Measurements from ENCODE around the gene DYNC1I2. TPM values are rescaled to one million over a fixed set of nuclear protein-coding genes. Genes with fewer than 3 reads are reported as not detected.
A peak's percentile ranks its signal among the peaks of the same experiment; 100 is the strongest.

The DYNC1I2 gene
- total RNA-seq (79.9 and 82.4 TPM in 2 replicates), polyA plus RNA-seq (62.2 and 67.5 TPM in 2 replicates)

DNA sequence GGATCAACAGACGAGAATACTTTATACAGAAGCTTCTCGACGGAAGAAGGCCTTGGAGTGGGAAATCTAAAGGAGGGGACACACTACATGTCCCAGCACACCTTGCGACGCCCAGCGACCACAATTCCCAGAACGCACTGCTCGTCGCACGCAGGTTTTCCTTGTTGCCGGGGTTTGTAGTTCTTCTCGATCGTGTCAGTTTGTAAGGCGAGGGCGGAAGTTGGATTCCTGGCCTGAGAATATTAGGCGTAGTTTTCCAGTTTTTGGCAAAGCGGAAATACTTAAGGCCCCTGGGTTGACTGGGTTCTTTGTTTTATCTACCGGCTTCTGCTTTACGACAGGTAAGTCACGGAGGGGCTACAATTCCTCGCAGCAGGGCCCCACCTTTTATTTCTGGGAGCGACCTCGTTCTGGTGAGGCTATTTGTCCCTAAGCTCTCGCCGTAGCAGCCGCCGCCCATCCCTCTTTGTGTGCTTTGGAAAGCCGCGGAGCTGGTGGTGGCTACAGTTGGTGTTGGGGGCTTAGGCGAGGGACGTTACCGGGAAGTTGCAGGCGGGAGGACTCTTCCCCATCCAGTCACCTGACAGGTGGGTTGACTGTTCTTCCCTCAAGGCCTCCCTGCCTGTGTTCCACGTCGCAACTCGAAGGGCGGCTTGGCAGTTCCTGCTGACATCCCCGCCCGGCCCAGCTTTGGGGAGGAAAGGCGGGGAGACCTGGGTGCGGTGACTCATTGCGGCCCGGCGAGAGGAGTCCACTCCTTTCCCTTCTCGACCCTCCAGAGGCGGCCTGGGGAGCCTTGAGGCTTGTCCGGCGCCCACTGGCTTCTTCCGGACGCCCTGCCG is at the start of gene DYNC1I2:
Gene DYNC1I2, plus strand, starts transcription at position 183 of the 842 bp plus-strand sequence. CDS start 2,687 bp downstream, outside the sequence.
- H3K36me3 ChIP-seq: peaks cover 17% of the 10 kb centered on the region
- peak within 1 kb of the TSS; percentile 79 for H3K27ac ChIP-seq
- no peaks in the 10 kb centered on the region for H3K9me3 ChIP-seq (ENCODE audit: low read depth)
- no peaks in the 10 kb centered on the region for H3K27me3 ChIP-seq
- H3K4me1 ChIP-seq (ENCODE audit: low read depth): peaks cover 5% of the 10 kb centered on the region
- TF ChIP-seq, protein P1, sequence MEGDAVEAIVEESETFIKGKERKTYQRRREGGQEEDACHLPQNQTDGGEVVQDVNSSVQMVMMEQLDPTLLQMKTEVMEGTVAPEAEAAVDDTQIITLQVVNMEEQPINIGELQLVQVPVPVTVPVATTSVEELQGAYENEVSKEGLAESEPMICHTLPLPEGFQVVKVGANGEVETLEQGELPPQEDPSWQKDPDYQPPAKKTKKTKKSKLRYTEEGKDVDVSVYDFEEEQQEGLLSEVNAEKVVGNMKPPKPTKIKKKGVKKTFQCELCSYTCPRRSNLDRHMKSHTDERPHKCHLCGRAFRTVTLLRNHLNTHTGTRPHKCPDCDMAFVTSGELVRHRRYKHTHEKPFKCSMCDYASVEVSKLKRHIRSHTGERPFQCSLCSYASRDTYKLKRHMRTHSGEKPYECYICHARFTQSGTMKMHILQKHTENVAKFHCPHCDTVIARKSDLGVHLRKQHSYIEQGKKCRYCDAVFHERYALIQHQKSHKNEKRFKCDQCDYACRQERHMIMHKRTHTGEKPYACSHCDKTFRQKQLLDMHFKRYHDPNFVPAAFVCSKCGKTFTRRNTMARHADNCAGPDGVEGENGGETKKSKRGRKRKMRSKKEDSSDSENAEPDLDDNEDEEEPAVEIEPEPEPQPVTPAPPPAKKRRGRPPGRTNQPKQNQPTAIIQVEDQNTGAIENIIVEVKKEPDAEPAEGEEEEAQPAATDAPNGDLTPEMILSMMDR (IDR thresholded peaks at IDR 0.05; ENCODE audit: low read depth, low read length): no peak
- peak; percentile 93 to 97 for DNase-seq (ENCODE audit: low read depth in 1 of 2, low spot score in 1 of 2)
- peak within 1 kb of the TSS; percentile 94 for H3K4me3 ChIP-seq

DNA sequence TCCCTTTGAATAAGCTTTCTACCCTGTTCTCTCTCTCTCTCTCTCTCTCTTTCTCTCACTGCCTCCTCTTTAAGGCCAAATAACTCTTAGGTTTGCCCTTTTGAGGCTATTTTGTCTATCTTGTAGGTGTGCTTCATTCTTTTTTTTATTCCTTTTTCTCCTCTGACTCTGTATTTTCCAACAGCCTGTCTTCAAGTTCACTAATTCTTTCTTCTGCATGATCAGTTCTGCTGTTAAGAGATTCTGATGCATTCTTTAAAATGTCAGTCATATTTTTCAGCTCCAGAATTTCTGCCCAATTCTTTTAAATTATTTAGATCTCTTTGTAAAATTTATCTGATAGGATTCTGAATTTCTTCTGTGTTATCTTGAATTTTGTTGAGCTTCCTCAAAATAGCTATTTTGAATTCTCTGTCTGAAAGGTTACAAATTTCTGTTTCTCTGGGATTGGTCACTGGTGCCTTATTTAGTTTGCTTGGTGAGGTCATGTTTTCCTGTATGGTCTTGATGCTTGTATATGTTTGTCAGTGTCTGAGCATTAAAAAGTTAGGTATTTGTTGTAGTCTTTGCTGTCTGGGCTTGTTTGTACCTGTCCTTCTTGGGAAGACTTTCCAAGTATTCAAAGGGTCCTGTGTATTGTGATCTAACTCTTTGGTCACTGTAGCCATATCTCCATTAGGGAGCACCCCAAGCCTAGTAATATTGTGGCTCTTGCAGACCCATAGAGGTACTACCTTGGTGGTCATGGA is 35.4 kb upstream of the DYNC1I2 start:
- H3K9me3 ChIP-seq (ENCODE audit: low read depth): no peaks in the 10 kb centered on the region
- H3K27ac ChIP-seq: no peak overlapping the region
- TF ChIP-seq, protein P1 (IDR thresholded peaks at IDR 0.05; ENCODE audit: low read depth, low read length): no peak
- DNase-seq (ENCODE audit: low read depth in 1 of 2, low spot score in 1 of 2): no peak
- no peaks in the 10 kb centered on the region for H3K4me1 ChIP-seq (ENCODE audit: low read depth)
- H3K4me3 ChIP-seq: no peak overlapping the region
- H3K36me3 ChIP-seq: no peaks in the 10 kb centered on the region
- H3K27me3 ChIP-seq: no peaks in the 10 kb centered on the region

DNA sequence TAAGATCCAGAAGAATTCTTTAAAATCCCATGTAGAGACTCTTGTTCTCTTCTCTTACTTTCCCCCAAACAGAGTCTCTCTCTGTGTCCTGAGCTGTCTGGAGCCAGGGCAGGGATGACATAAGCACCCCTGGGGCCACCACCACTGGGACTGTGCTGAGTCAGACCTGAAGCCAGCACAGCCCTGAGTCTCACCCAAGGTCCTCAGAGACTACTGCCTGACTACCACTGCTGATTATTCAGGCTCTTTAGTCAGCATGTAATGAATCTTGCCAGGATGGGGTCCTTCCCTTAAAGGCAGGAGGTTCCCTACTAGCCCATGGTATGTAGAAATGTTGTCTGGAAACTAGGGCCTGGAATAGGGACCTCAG is 34.9 kb upstream of the DYNC1I2 start:
- Histone ChIP-seq H3K27me3 (no peaks in the 10 kb centered on the region), H3K9me3 (ENCODE audit: low read depth) (no peaks in the 10 kb centered on the region), H3K36me3 (no peaks in the 10 kb centered on the region), H3K4me3 (no peak overlapping the region), H3K4me1 (ENCODE audit: low read depth) (no peaks in the 10 kb centered on the region), H3K27ac (no peak overlapping the region)
- TF ChIP-seq, protein P1 (IDR thresholded peaks at IDR 0.05; ENCODE audit: low read depth, low read length): no peak
- no peak for DNase-seq (ENCODE audit: low read depth in 1 of 2, low spot score in 1 of 2)

DNA sequence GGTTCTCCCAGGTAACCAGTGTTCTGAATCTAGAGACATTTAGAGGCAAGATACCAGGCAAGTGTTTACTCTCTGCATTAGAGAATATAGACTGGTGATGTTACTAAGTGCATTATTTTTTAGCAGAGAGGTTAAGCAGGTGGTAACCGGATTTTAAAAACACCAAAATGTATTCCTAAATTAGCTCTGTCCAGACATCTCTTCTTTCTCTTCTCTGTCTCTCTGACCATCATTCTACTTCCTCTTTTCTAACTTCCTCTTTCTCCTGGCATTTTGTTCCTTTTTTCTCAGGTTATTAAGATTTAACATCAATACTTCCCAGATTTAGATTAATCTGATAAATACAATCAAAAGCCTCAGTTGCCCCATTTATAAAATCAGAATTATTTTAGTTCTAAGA is 31.7 kb upstream of the DYNC1I2 start:
- no peaks in the 10 kb centered on the region for H3K36me3 ChIP-seq
- no peak overlapping the region for H3K4me3 ChIP-seq
- TF ChIP-seq, protein P1 (IDR thresholded peaks at IDR 0.05; ENCODE audit: low read depth, low read length): no peak
- H3K9me3 ChIP-seq (ENCODE audit: low read depth): no peaks in the 10 kb centered on the region
- H3K4me1 ChIP-seq (ENCODE audit: low read depth): no peaks in the 10 kb centered on the region
- H3K27ac ChIP-seq: no peak overlapping the region
- no peak for DNase-seq (ENCODE audit: low read depth in 1 of 2, low spot score in 1 of 2)
- H3K27me3 ChIP-seq: peaks cover 5% of the 10 kb centered on the region

- TF ChIP-seq, protein P1 (IDR thresholded peaks at IDR 0.05; ENCODE audit: low read depth, low read length): no peak
- no peak for DNase-seq (ENCODE audit: low read depth in 1 of 2, low spot score in 1 of 2)
- H3K27ac ChIP-seq: no peak overlapping the region
- no peaks in the 10 kb centered on the region for H3K4me1 ChIP-seq (ENCODE audit: low read depth)
- no peak overlapping the region for H3K4me3 ChIP-seq
- no peaks in the 10 kb centered on the region for H3K27me3 ChIP-seq
- no peaks in the 10 kb centered on the region for H3K9me3 ChIP-seq (ENCODE audit: low read depth)
- no peaks in the 10 kb centered on the region for H3K36me3 ChIP-seq
Measured at GRCh38 chr2:171667041-171667440, 20.2 kb upstream of the DYNC1I2 start.
